Tibial nerve (tissue), 3 donors: ENCODE data around the gene TRA2A.

Experiments
- CTCF ChIP-seq, 5 experiments: fragments of 200-600 bp in 3 of 5; fragments of 450-650 bp in 2 of 5; sonication (generic) in 3 of 5; IDR thresholded peaks; one replicate each; pipeline ENCODE4 v1.5.1; 2016 to 2019; ENCODE audit warnings: antibody characterized with exemption in 5 of 5, mild to moderate bottlenecking in 3 of 5, moderate library complexity in 2 of 5
- POLR2A ChIP-seq, 2 donors: fragments of 450-650 bp; IDR thresholded peaks; one replicate each; pipeline ENCODE4 v1.6.1; 2017; ENCODE audit warnings: antibody characterized with exemption in 2 of 2, mild to moderate bottlenecking in 2 of 2, moderate library complexity in 2 of 2

- TF ChIP-seq POLR2A (IDR thresholded peaks at IDR 0.05) (no peak), CTCF (IDR thresholded peaks at IDR 0.05) (no peak)
These were observed 13.7 kb upstream of the TRA2A start for GRCh38 chr7:23545493-23545892.
